HG03159 (cell line): ENCODE results near the gene ABL1.

Source experiments
- ATAC-seq: cut with Tn5 transposase; IDR thresholded peaks from one replicate; pipeline ENCODE4 v1.9.1; 2021; ENCODE audit warnings: mild to moderate bottlenecking, moderate library complexity; ENCODE audit not compliant: unreplicated experiment

ABL1 gene

GRCh38 chr9:130824643-130825350, 10.3 kb upstream of the ABL1 start:
- ATAC-seq: no peak

- ATAC-seq: no peak
Observed at GRCh38 chr9:130825351-130825651, 9.8 kb upstream of the ABL1 start.

GRCh38 chr9:130825809-130826208, 9.2 kb upstream of the ABL1 start:
- no peak for ATAC-seq

GRCh38 chr9:130829762-130830161, 5.3 kb upstream of the ABL1 start:
- ATAC-seq: no peak

- ATAC-seq: no peak
Observed at GRCh38 chr9:130830231-130830760, 4.8 kb upstream of the ABL1 start.

GRCh38 chr9:130831077-130831476, 4.0 kb upstream of the ABL1 start:
- ATAC-seq: no peak

GRCh38 chr9:130833031-130833990, 1.7 kb upstream of the ABL1 start:
- no peak for ATAC-seq

- ATAC-seq: peak; percentile 32
Observed at GRCh38 chr9:130835441-130836298, 616 bp downstream of the ABL1 start.

GRCh38 chr9:130837002-130837511, 2.0 kb downstream of the ABL1 start:
- no peak for ATAC-seq

GRCh38 chr9:130837643-130838042, 2.6 kb downstream of the ABL1 start:
- no peak for ATAC-seq

- no peak for ATAC-seq
Observed at GRCh38 chr9:130839132-130840111, 4.4 kb downstream of the ABL1 start.

GRCh38 chr9:130842545-130842944, 7.5 kb downstream of the ABL1 start:
- ATAC-seq: no peak

GRCh38 chr9:130843049-130843908, 8.2 kb downstream of the ABL1 start:
- no peak for ATAC-seq

GRCh38 chr9:130844044-130844451, 9.0 kb downstream of the ABL1 start:
- ATAC-seq: no peak

- no peak for ATAC-seq
Observed at GRCh38 chr9:130845254-130845653, 10.2 kb downstream of the ABL1 start.

GRCh38 chr9:130845901-130846481, 10.9 kb downstream of the ABL1 start:
- no peak for ATAC-seq

GRCh38 chr9:130846487-130847305, 11.6 kb downstream of the ABL1 start:
- ATAC-seq: no peak
